HepG2 (cell line): ENCODE data around the gene IQCC. TPM values are rescaled to one million over a fixed set of nuclear protein-coding genes. Genes with fewer than 3 reads are reported as not detected.

ENCODE experiments used
- ATF7-NPFF ChIP-seq: sonication (generic); formaldehyde crosslinking; IDR thresholded peaks from 2 replicates; pipeline ENCODE4 v1.8.1; 2023; ENCODE audit warnings: mild to moderate bottlenecking, low read depth, missing genetic modification reagents, moderate library complexity
- BCL3 ChIP-seq: sonication (generic); formaldehyde crosslinking; IDR thresholded peaks from 2 replicates; pipeline ENCODE4 v1.5.1; 2020; ENCODE audit warnings: mild to moderate bottlenecking, missing genetic modification reagents, moderate library complexity
- CHD4 ChIP-seq: fragments of 200-600 bp; sonication (generic); IDR thresholded peaks from 2 replicates; pipeline ENCODE4 v1.7.0; 2017; ENCODE audit warnings: mild to moderate bottlenecking, low read length, borderline replicate concordance
- HDAC1 ChIP-seq: sonication (generic); formaldehyde crosslinking; IDR thresholded peaks from 2 replicates; pipeline ENCODE4 v1.5.1; 2020; ENCODE audit warnings: mild to moderate bottlenecking, missing genetic modification reagents
- HNRNPK ChIP-seq: fragments of 200-400 bp; formaldehyde crosslinking; IDR thresholded peaks from 2 replicates; pipeline ENCODE4 v1.6.1; 2018; ENCODE audit warnings: low read length, low read depth, moderate library complexity, mild to moderate bottlenecking; ENCODE audit not compliant: poor library complexity, severe bottlenecking
- JUNB ChIP-seq: sonication (generic); formaldehyde crosslinking; IDR thresholded peaks from 2 replicates; pipeline ENCODE4 v1.8.0; 2022; ENCODE audit warnings: missing genetic modification reagents, mild to moderate bottlenecking, borderline replicate concordance
- MIXL1 ChIP-seq: IDR thresholded peaks from 2 replicates; pipeline ENCODE4 v1.6.1; 2016
- NCOR1 ChIP-seq: fragments of 200-600 bp; sonication (generic); IDR thresholded peaks from 2 replicates; pipeline ENCODE4 v1.7.0; 2017; ENCODE audit warnings: antibody characterized with exemption, low read length, borderline replicate concordance
- PHF8 ChIP-seq: sonication (generic); formaldehyde crosslinking; IDR thresholded peaks from 2 replicates; pipeline ENCODE4 v1.5.0; 2020; ENCODE audit warnings: missing genetic modification reagents
- PITX1 ChIP-seq: sonication (generic); formaldehyde crosslinking; IDR thresholded peaks from 2 replicates; pipeline ENCODE4 v1.5.1; 2020; ENCODE audit warnings: mild to moderate bottlenecking, missing genetic modification reagents
- PRDM10 ChIP-seq: sonication (generic); formaldehyde crosslinking; IDR thresholded peaks from 2 replicates; pipeline ENCODE4 v1.4.0; 2020; ENCODE audit warnings: low read depth, missing genetic modification reagents
- TGIF2 ChIP-seq: IDR thresholded peaks from 2 replicates; pipeline ENCODE4 v1.6.1; 2016; ENCODE audit warnings: control low read depth, missing compliant biosample characterization
- THAP8 ChIP-seq: sonication (generic); formaldehyde crosslinking; IDR thresholded peaks from 2 replicates; pipeline ENCODE4 v1.5.1; 2020; ENCODE audit warnings: missing genetic modification reagents, mild to moderate bottlenecking, borderline replicate concordance
- TIGD3 ChIP-seq: sonication (generic); formaldehyde crosslinking; IDR thresholded peaks from 2 replicates; pipeline ENCODE4 v1.5.1; 2020; ENCODE audit warnings: mild to moderate bottlenecking, missing genetic modification reagents, borderline replicate concordance
- TOPORS ChIP-seq: sonication (generic); formaldehyde crosslinking; IDR thresholded peaks from 2 replicates; pipeline ENCODE4 v1.8.0; 2023; ENCODE audit warnings: mild to moderate bottlenecking, missing genetic modification reagents
- ZBTB7A ChIP-seq: sonication (generic); formaldehyde crosslinking; IDR thresholded peaks from 2 replicates; pipeline ENCODE4 v1.8.0; 2022; ENCODE audit warnings: mild to moderate bottlenecking, missing genetic modification reagents
- ZGPAT ChIP-seq: IDR thresholded peaks from 2 replicates; pipeline ENCODE4 v1.6.1; 2016; ENCODE audit warnings: mild to moderate bottlenecking
- ZNF160 ChIP-seq: sonication (generic); formaldehyde crosslinking; IDR thresholded peaks from 2 replicates; pipeline ENCODE4 v1.8.0; 2022; ENCODE audit warnings: mild to moderate bottlenecking, inconsistent platforms, missing genetic modification reagents
- ZNF740 ChIP-seq: sonication (generic); formaldehyde crosslinking; IDR thresholded peaks from 2 replicates; pipeline ENCODE4 v1.4.0; 2020; ENCODE audit warnings: missing genetic modification reagents
- polyA plus RNA-seq, 8 experiments: library from polyadenylated mRNA; depleted of rRNA in 3 of 8; stranded (reverse) in 7 of 8; unstranded in 1 of 8; fragments of >200 nt; fragmentation: Illumina TruSeq in 4 of 8; extraction: Trizol in 4 of 8; gene quantifications; 2 replicates each; pipeline versions ENCODE4 v1.2.1 to v1.2.3, GENCODE V29; 2011 to 2016; ENCODE audit warnings: low read depth in 4 of 8, missing spikeins in 1 of 8, mixed read lengths in 1 of 8; ENCODE audit not compliant: insufficient read depth in 1 of 8
- total RNA-seq, 5 experiments: library from RNA; depleted of rRNA; stranded (reverse); fragments of >200 nt; fragmentation: Illumina TruSeq; extraction: Trizol; gene quantifications; 2 replicates each; pipeline ENCODE4 v1.2.3, GENCODE V29; 2016; ENCODE audit warnings: low read depth in 1 of 5

IQCC gene
- total and polyA plus RNA-seq, 2 of the 13 experiments (the other 11 are each of a cell fraction or from before 2014, with no cell fraction given) = 1.7 to 3.0 TPM

GRCh38 chr1:32178380-32179192 lies 26.9 kb upstream of the IQCC start (continued):
- TF ChIP-seq PRDM10 (CRISPR knock-in tag) (no peak), HDAC1 (CRISPR knock-in tag) (no peak; the same call in 1 of the 2 replicates), JUNB (CRISPR knock-in tag) (no peak), ZNF160 (CRISPR knock-in tag) (no peak), NCOR1 (peak; percentile 65; the same call in 1 of the 2 replicates), BCL3 (CRISPR knock-in tag) (no peak), ZNF740 (CRISPR knock-in tag) (no peak), MIXL1 (CRISPR knock-in tag) (peak; percentile 33; the same call in 1 of the 2 replicates), THAP8 (no peak), CHD4 (no peak; the same call in 1 of the 2 replicates), PITX1 (CRISPR knock-in tag) (peak; percentile 37; the same call in 1 of the 2 replicates), TGIF2 (CRISPR knock-in tag) (no peak), HNRNPK (no peak), TOPORS (CRISPR knock-in tag) (no peak; the same call in 1 of the 2 replicates), PHF8 (CRISPR knock-in tag) (no peak), TIGD3 (CRISPR knock-in tag) (no peak), ZBTB7A (CRISPR knock-in tag) (no peak), ZGPAT (peak; percentile 52; the same call in 1 of the 2 replicates), ATF7-NPFF (CRISPR knock-in tag) (no peak)
